Small intestine (tissue), 7 donors: ENCODE results near the gene CHRNA9. TPM values are rescaled to one million over a fixed set of nuclear protein-coding genes. Genes with fewer than 3 reads are reported as not detected.

Experiments used
- DNase-seq, 2 donors: peaks; one replicate each; pipeline versions ENCODE4 v3.0.0 to v3.0.0-alpha.2; 2013
- FAIRE-seq: peaks from 2 replicates; lab custom pipeline; 2012; peaks lifted over from hg19 to GRCh38; lab: Jason Lieb, UNC
- H3K27ac ChIP-seq, 3 donors: one replicate each; pipeline ENCODE4 v1.5.1; 2013; ENCODE audit warnings: low read length in 2 of 3, mild to moderate bottlenecking in 2 of 3, control low read depth in 1 of 3, inconsistent platforms in 1 of 3, low read depth in 1 of 3, moderate library complexity in 1 of 3
- H3K27me3 ChIP-seq, 3 donors: one replicate each; pipeline ENCODE4 v1.6.1; 2013; ENCODE audit warnings: low read length in 3 of 3, inconsistent platforms in 1 of 3; ENCODE audit not compliant: control insufficient read depth in 3 of 3, insufficient read depth in 3 of 3
- H3K36me3 ChIP-seq, 3 donors: one replicate each; pipeline ENCODE4 v1.6.1; 2013; ENCODE audit warnings: low read length in 3 of 3, inconsistent platforms in 1 of 3, low read depth in 1 of 3, mild to moderate bottlenecking in 1 of 3, moderate library complexity in 1 of 3; ENCODE audit not compliant: control insufficient read depth in 3 of 3, insufficient read depth in 2 of 3
- H3K4me1 ChIP-seq, 3 donors: one replicate each; pipeline ENCODE4 v1.6.1; 2013; ENCODE audit warnings: low read length in 2 of 3, inconsistent platforms in 1 of 3, low read depth in 1 of 3, mild to moderate bottlenecking in 1 of 3, moderate library complexity in 1 of 3; ENCODE audit not compliant: control insufficient read depth in 3 of 3, insufficient read depth in 2 of 3
- H3K4me3 ChIP-seq, 3 donors: one replicate each; pipeline ENCODE4 v1.5.1; 2013; ENCODE audit warnings: low read length in 3 of 3, control low read depth in 1 of 3, inconsistent platforms in 1 of 3, low read depth in 1 of 3, mild to moderate bottlenecking in 1 of 3, moderate library complexity in 1 of 3
- H3K9me3 ChIP-seq, 2 donors: one replicate each; pipeline ENCODE4 v1.6.1; 2013; ENCODE audit warnings: low read depth in 1 of 2, low read length in 1 of 2; ENCODE audit not compliant: control insufficient read depth in 2 of 2, insufficient read depth in 1 of 2
- WGBS, 3 donors: extraction: QIAGEN DNeasy Blood & Tissue Kit; methylation state at CpG; one replicate each; pipeline ENCODE4 v1.1.7; 2013; 5-methylcytosine and 5-hydroxymethylcytosine counted together
- polyA plus RNA-seq, 4 donors: library from polyadenylated mRNA; stranded (reverse) in 3 of 4; unstranded in 1 of 4; fragments of 200-250 nt in 3 of 4; fragments of 120-200 nt in 1 of 4; gene quantifications; one replicate each; pipeline versions ENCODE4 v1.2.1 to v1.2.3, GENCODE V29; 2013
- donor health status: healthy with polysubstance abuse.
- donor health status: control.
- donor health status: control.
- donor health status: Bipolar disorder and iron deficiency.
- donor health status: healthy.

Gene CHRNA9
- polyA plus RNA-seq, 4 donors = 0.01 TPM; not detected in 2

DNA sequence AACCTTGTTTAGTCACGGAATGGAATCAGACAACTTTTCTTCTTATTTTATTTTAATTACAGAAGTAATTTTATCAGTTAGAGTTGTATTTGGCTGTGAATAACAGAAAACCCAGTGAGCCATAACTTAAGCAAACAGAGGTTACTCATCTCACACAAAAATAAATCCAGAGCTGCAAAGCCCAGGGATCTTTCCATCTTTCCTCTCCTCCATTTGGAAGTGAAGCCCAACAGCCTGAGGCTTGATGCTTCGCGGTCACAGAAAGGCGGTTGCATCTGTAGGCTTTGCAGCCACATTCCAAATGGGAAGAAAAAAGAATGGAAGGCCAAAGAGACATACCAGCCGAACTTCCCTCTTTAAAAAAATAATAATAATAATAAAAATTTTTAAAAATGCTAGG is 22.6 kb downstream of the CHRNA9 start:
- no peak overlapping the region for H3K4me3 ChIP-seq
- no peak for FAIRE-seq
- H3K27ac ChIP-seq = no peak overlapping the region
- no peaks in the 10 kb centered on the region for H3K4me1 ChIP-seq
- DNase-seq = no peak
- H3K9me3 ChIP-seq = peaks cover 0 to 3% of the 10 kb centered on the region in 2 donors
- no peaks in the 10 kb centered on the region for H3K27me3 ChIP-seq
- WGBS, 3 donors = 88 to 93% (median 92%) methylated on average over 5 of the region's 5 CpGs
- no peaks in the 10 kb centered on the region for H3K36me3 ChIP-seq

- peaks cover 0 to 3% of the 10 kb centered on the region in 2 donors for H3K9me3 ChIP-seq
- H3K27me3 ChIP-seq = no peaks in the 10 kb centered on the region
- WGBS, 3 donors = 77 to 93% (median 87%) methylated on average over 3 of the region's 3 CpGs
- no peak for FAIRE-seq
- no peak for DNase-seq
- H3K27ac ChIP-seq = no peak overlapping the region
- H3K36me3 ChIP-seq = no peaks in the 10 kb centered on the region
- no peak overlapping the region for H3K4me3 ChIP-seq
- H3K4me1 ChIP-seq = peaks cover 0 to 25% (median 2%) of the 10 kb centered on the region in 3 donors
Observed at GRCh38 chr4:40361338-40361737, 26.2 kb downstream of the CHRNA9 start.

- H3K27ac ChIP-seq = peak overlapping the region; percentile 62 to 63 (median 62)
- no peaks in the 10 kb centered on the region for H3K27me3 ChIP-seq
- H3K9me3 ChIP-seq = peaks cover 0 to 3% of the 10 kb centered on the region in 2 donors
- peak; percentile 86 for DNase-seq
- FAIRE-seq = no peak
- H3K4me3 ChIP-seq = no peak overlapping the region
- WGBS, 3 donors = 9 to 67% (median 34%) methylated on average over 9 of the region's 9 CpGs
- H3K36me3 ChIP-seq = no peaks in the 10 kb centered on the region
- peaks cover 0 to 33% (median 5%) of the 10 kb centered on the region in 3 donors for H3K4me1 ChIP-seq
Observed at GRCh38 chr4:40363382-40363920, 28.3 kb downstream of the CHRNA9 start.

DNA sequence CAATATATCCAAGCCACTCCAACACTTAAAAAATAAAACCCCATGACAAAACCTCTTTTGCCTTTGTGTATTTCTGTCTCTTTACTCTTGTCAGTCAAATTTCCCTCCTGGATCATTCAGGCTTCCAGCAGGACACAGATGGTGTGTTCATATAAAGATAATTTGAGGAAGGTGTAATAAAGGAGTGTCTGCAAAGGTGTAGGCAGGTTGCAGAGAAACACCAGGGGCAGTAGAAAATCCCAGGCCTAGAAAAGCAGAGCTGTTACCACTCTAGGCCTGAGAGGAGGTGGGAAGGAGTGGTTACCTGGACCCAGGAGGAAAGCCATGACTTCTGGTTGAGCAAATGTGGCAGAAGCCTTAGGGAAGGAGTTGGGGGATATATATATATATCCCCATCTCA is 28.8 kb downstream of the CHRNA9 start:
- Histone ChIP-seq H3K4me1 (peaks cover 0 to 36% (median 5%) of the 10 kb centered on the region in 3 donors), H3K27ac (peak overlapping the region in 2 of 3 donors; percentile 62 to 63), H3K36me3 (no peaks in the 10 kb centered on the region), H3K9me3 (peaks cover 0 to 3% of the 10 kb centered on the region in 2 donors), H3K27me3 (no peaks in the 10 kb centered on the region), H3K4me3 (no peak overlapping the region)
- no peak for FAIRE-seq
- no peak for DNase-seq

- Histone ChIP-seq H3K9me3 (peaks cover 0 to 3% of the 10 kb centered on the region in 2 donors), H3K27me3 (no peaks in the 10 kb centered on the region), H3K4me3 (no peak overlapping the region), H3K27ac (peak overlapping the region in 1 of 3 donors; percentile 19), H3K4me1 (peaks cover 0 to 48% (median 7%) of the 10 kb centered on the region in 3 donors), H3K36me3 (no peaks in the 10 kb centered on the region)
- 84 to 98% (median 96%) methylated on average over 2 of the region's 2 CpGs for WGBS, 3 donors
- DNase-seq = peak in 1 of 2 donors; percentile 36
- FAIRE-seq = no peak
Observed at GRCh38 chr4:40365766-40366165, 30.6 kb downstream of the CHRNA9 start.

GRCh38 chr4:40367451-40367850 is 32.3 kb downstream of the CHRNA9 start:
- Histone ChIP-seq H3K4me1 (peaks cover 0 to 53% (median 10%) of the 10 kb centered on the region in 3 donors), H3K9me3 (no peaks in the 10 kb centered on the region), H3K27ac (peak overlapping the region in 1 of 3 donors; percentile 89), H3K36me3 (no peaks in the 10 kb centered on the region), H3K4me3 (no peak overlapping the region), H3K27me3 (peaks cover 0 to 2% (median 0%) of the 10 kb centered on the region in 3 donors)
- peak; percentile 28 to 45 for DNase-seq
- FAIRE-seq = no peak
- 70 to 77% (median 71%) methylated on average over 4 of the region's 4 CpGs for WGBS, 3 donors

- peak overlapping the region; percentile 36 to 89 (median 77) for H3K27ac ChIP-seq
- 15 to 45% (median 22%) methylated on average over 3 of the region's 3 CpGs for WGBS, 3 donors
- H3K27me3 ChIP-seq = peaks cover 0 to 2% (median 0%) of the 10 kb centered on the region in 3 donors
- H3K9me3 ChIP-seq = no peaks in the 10 kb centered on the region
- FAIRE-seq (peak; percentile 10), DNase-seq (peak; percentile 95 to 98)
- H3K36me3 ChIP-seq = no peaks in the 10 kb centered on the region
- H3K4me1 ChIP-seq = peaks cover 0 to 37% (median 10%) of the 10 kb centered on the region in 3 donors
- no peak overlapping the region for H3K4me3 ChIP-seq
Observed at GRCh38 chr4:40369437-40370274, 34.5 kb downstream of the CHRNA9 start.

DNA sequence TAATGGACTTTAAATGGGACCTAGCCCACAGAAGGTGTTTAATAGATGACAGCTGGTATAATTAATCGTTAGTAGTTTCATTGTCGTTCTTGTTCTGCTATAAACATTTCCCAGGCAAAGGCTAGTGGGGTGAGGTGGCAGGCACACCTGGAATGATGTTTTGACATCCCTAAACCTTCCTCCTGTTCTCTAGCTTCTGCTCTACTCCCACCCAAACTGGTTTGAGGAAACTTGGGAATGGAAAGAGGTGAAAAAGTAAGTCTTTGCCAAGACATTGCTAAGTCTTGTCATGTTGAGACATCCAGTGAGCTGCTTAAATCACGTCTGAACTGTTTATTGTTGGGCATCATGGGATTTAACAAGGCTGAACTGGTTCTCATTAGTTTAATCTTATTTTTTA is 37.5 kb downstream of the CHRNA9 start:
- Histone ChIP-seq H3K36me3 (no peaks in the 10 kb centered on the region), H3K4me1 (peaks cover 2 to 36% (median 9%) of the 10 kb centered on the region in 3 donors), H3K4me3 (no peak overlapping the region), H3K27ac (no peak overlapping the region), H3K27me3 (peaks cover 0 to 2% (median 0%) of the 10 kb centered on the region in 3 donors), H3K9me3 (no peaks in the 10 kb centered on the region)
- FAIRE-seq = no peak
- peak in 1 of 2 donors; percentile 26 for DNase-seq
- 36 to 54% (median 53%) methylated on average over 3 of the region's 3 CpGs for WGBS, 3 donors
